HepG2 (cell line): ENCODE data around the gene NOC4L.

Experiments
- CTCF ChIP-seq: sonication (generic); formaldehyde crosslinking; IDR thresholded peaks from 2 replicates; pipeline ENCODE4 v1.5.0; 2020; ENCODE audit warnings: mild to moderate bottlenecking, missing genetic modification reagents, moderate library complexity
- DZIP1 ChIP-seq: sonication (generic); formaldehyde crosslinking; IDR thresholded peaks from 2 replicates; pipeline ENCODE4 v1.5.0; 2020; ENCODE audit warnings: mild to moderate bottlenecking, missing genetic modification reagents
- ELK4 ChIP-seq: sonication (generic); formaldehyde crosslinking; IDR thresholded peaks from 2 replicates; pipeline ENCODE4 v1.9.0; 2021; ENCODE audit warnings: missing genetic modification reagents, borderline replicate concordance
- HNRNPH1 ChIP-seq: fragments of 200-400 bp; formaldehyde crosslinking; optimal IDR thresholded peaks from 2 replicates; pipeline ENCODE3; 2017; ENCODE audit warnings: mild to moderate bottlenecking, low read depth, low read length
- MTA3 ChIP-seq: sonication (generic); formaldehyde crosslinking; IDR thresholded peaks from 2 replicates; pipeline ENCODE4 v1.4.0; 2020; ENCODE audit warnings: missing genetic modification reagents
- PRDM15 ChIP-seq: sonication (generic); formaldehyde crosslinking; IDR thresholded peaks from 2 replicates; pipeline ENCODE4 v1.4.0; 2020; ENCODE audit warnings: missing genetic modification reagents
- SP1 ChIP-seq, 2 experiments: fragments of 450-650 bp in 1 of 2; sonication (generic) in 1 of 2; formaldehyde crosslinking in 1 of 2; IDR thresholded peaks; 2 replicates each; pipeline versions ENCODE4 v1.4.0 to v1.6.1; 2016 to 2020; ENCODE audit warnings: missing genetic modification reagents in 1 of 2
- YEATS4 ChIP-seq: sonication (generic); formaldehyde crosslinking; IDR thresholded peaks from 2 replicates; pipeline ENCODE4 v1.4.0; 2020; ENCODE audit warnings: missing genetic modification reagents, borderline replicate concordance
- ZBTB40 ChIP-seq, 2 experiments: fragments of 450-650 bp in 1 of 2; sonication (generic) in 1 of 2; formaldehyde crosslinking in 1 of 2; IDR thresholded peaks; 2 replicates each; pipeline versions ENCODE4 v1.6.1 to v1.8.0; 2016 to 2022; ENCODE audit warnings: antibody characterized with exemption in 1 of 2, mild to moderate bottlenecking in 1 of 2, missing genetic modification reagents in 1 of 2
- ZFP91 ChIP-seq: sonication (generic); formaldehyde crosslinking; IDR thresholded peaks from 2 replicates; pipeline ENCODE4 v1.9.0; 2022; ENCODE audit warnings: missing genetic modification reagents, mild to moderate bottlenecking, borderline replicate concordance
- ZMAT3 ChIP-seq: sonication (generic); formaldehyde crosslinking; conservative IDR thresholded peaks from 2 replicates; pipeline ENCODE4 v1.7.0; 2021; ENCODE audit warnings: missing genetic modification reagents
- ZNF274 ChIP-seq: sonication (generic); formaldehyde crosslinking; IDR thresholded peaks from 2 replicates; pipeline ENCODE4 v1.5.1; 2020; ENCODE audit warnings: mild to moderate bottlenecking, missing genetic modification reagents
- ZNF282 ChIP-seq: fragments of 450-650 bp; IDR thresholded peaks from 2 replicates; pipeline ENCODE4 v1.6.1; 2018; ENCODE audit not compliant: partially characterized antibody
- ZNF672 ChIP-seq: sonication (generic); formaldehyde crosslinking; IDR thresholded peaks from 2 replicates; pipeline ENCODE4 v1.8.1; 2022; ENCODE audit warnings: missing genetic modification reagents

GRCh38 chr12:132131952-132132351 lies 12.3 kb upstream of the NOC4L start:
- TF ChIP-seq CTCF (CRISPR knock-in tag) (no peak), ZBTB40 (IDR thresholded peaks at IDR 0.05) (no peak), ZBTB40 (CRISPR knock-in tag; IDR thresholded peaks at IDR 0.05) (no peak), SP1 (IDR thresholded peaks at IDR 0.05) (no peak), SP1 (CRISPR knock-in tag; IDR thresholded peaks at IDR 0.05) (no peak), ZMAT3 (no peak), ELK4 (CRISPR knock-in tag) (no peak), MTA3 (no peak), ZNF672 (CRISPR knock-in tag) (no peak), ZNF282 (no peak), YEATS4 (CRISPR knock-in tag) (no peak), ZNF274 (CRISPR knock-in tag) (no peak), ZFP91 (CRISPR knock-in tag) (no peak), DZIP1 (no peak), HNRNPH1 (no peak), PRDM15 (no peak)
